K562 (cell line): Measurements from ENCODE around the gene LRMDA. TPM values are rescaled to one million over a fixed set of nuclear protein-coding genes. Genes with fewer than 3 reads are reported as not detected.

Experiments
- ATAC-seq: fragments of 200-7000 bp; cut with Tn5 transposase; 3 replicates; pipeline ENCODE4 v1.9.1; 2020; ENCODE audit warnings: moderate library complexity
- BruUV-seq: library from RNA; stranded (reverse); fragments of 400-500 nt; replicated peaks from 2 replicates; lab custom pipeline; 2021; lab: Mats Ljungman, UMichigan
- CTCF ChIA-PET: fragments of 300-600 bp; formaldehyde crosslinking; extraction: SDS; loops from one replicate; lab custom pipeline; 2021; ENCODE audit warnings: low intra/inter-chr PET ratio; lab: Yijun Ruan, JAX
- POLR2A ChIA-PET: fragments of 300-600, 350-650 bp; sonication (Branson Sonifier 250); formaldehyde crosslinking; extraction: SDS; loops from one replicate; lab custom pipeline; 2021; ENCODE audit warnings: antibody characterized with exemption, inconsistent platforms; lab: Yijun Ruan, JAX
- DNase-seq, 4 experiments: peaks; one replicate each; pipeline versions ENCODE4 v3.0.0 to v3.0.0-alpha.2; 2011 to 2018; ENCODE audit warnings: low spot score in 3 of 4, mixed read lengths in 3 of 4; ENCODE audit errors: extremely low read depth in 1 of 4
- FAIRE-seq: peaks from 2 replicates; lab custom pipeline; 2011; peaks lifted over from hg19 to GRCh38; lab: Jason Lieb, UNC
- H2AFZ ChIP-seq: 2 replicates; pipeline ENCODE4 v1.6.0; 2011; ENCODE audit warnings: low read depth, low read length, control low read depth, inconsistent platforms
- H3K27ac ChIP-seq: fragments of 200-600 bp; 3 replicates; pipeline ENCODE4 v1.8.0; 2011; ENCODE audit warnings: low read depth, mild to moderate bottlenecking, control low read depth, inconsistent platforms, low read length, moderate library complexity, mixed read lengths; ENCODE audit errors: extremely low read depth
- H3K27me3 ChIP-seq, 2 experiments: fragments of 300-600 bp in 1 of 2; 2 replicates in 1 of 2; 3 replicates in 1 of 2; pipeline versions ENCODE4 v1.6.0 to v1.8.0; 2011; ENCODE audit warnings: inconsistent platforms in 2 of 2, low read length in 2 of 2, mild to moderate bottlenecking in 1 of 2, mixed read lengths in 1 of 2, moderate library complexity in 1 of 2; ENCODE audit not compliant: control insufficient read depth in 2 of 2, insufficient read depth in 2 of 2
- H3K36me3 ChIP-seq: fragments of 300-600 bp; 3 replicates; pipeline ENCODE4 v1.8.0; 2011; ENCODE audit warnings: mild to moderate bottlenecking, low read length, inconsistent platforms; ENCODE audit not compliant: control insufficient read depth, insufficient read depth
- H3K4me1 ChIP-seq, 2 experiments: fragments of 200-600 bp in 1 of 2; replicated peaks in 1 of 2; 2 replicates in 1 of 2; 3 replicates in 1 of 2; pipeline versions ENCODE4 v1.5.1 to v1.8.0; 2011; ENCODE audit warnings: inconsistent platforms in 2 of 2, low read length in 2 of 2, mild to moderate bottlenecking in 1 of 2, mixed read lengths in 1 of 2, moderate library complexity in 1 of 2; ENCODE audit not compliant: control insufficient read depth in 2 of 2, insufficient read depth in 2 of 2
- H3K4me2 ChIP-seq: 2 replicates; pipeline ENCODE4 v1.6.1; 2011; ENCODE audit warnings: low read length, control low read depth, inconsistent platforms, mixed read lengths; ENCODE audit not compliant: insufficient read depth
- H3K4me3 ChIP-seq: fragments of 200-600 bp; sonication (generic), shearing (Covaris generic); 2 replicates; pipeline ENCODE4 v1.5.1; 2016; ENCODE audit warnings: control low read depth, inconsistent platforms
- H3K79me2 ChIP-seq: fragments of 200-600 bp; 3 replicates; pipeline ENCODE4 v1.8.0; 2011; ENCODE audit warnings: low read length, inconsistent platforms; ENCODE audit not compliant: control insufficient read depth, insufficient read depth
- H3K9ac ChIP-seq, 2 experiments: 2 replicates each; pipeline versions ENCODE4 v1.6.0 to v1.6.1; 2011; ENCODE audit warnings: low read depth in 2 of 2, low read length in 2 of 2, control low read depth in 1 of 2, inconsistent platforms in 1 of 2, mild to moderate bottlenecking in 1 of 2, mixed read lengths in 1 of 2; ENCODE audit not compliant: insufficient read depth in 1 of 2
- H3K9me1 ChIP-seq: one replicate; pipeline ENCODE4 v1.6.0; 2011; ENCODE audit warnings: inconsistent platforms, mild to moderate bottlenecking, low read length, moderate library complexity; ENCODE audit not compliant: control insufficient read depth, insufficient read depth
- H3K9me3 ChIP-seq: replicated peaks from 2 replicates; pipeline ENCODE4 v1.5.1; 2011; ENCODE audit warnings: low read depth, low read length, inconsistent platforms; ENCODE audit not compliant: control insufficient read depth, insufficient read depth
- H4K20me1 ChIP-seq: replicated peaks from 2 replicates; pipeline ENCODE4 v1.6.1; 2011; ENCODE audit warnings: low read length, inconsistent platforms, mixed read lengths; ENCODE audit not compliant: control insufficient read depth, insufficient read depth
- ARHGAP35 ChIP-seq: fragments of 450-650 bp; IDR thresholded peaks from 2 replicates; pipeline ENCODE4 v1.6.1; 2018; ENCODE audit not compliant: partially characterized antibody
- CTCF ChIP-seq, 3 experiments: IDR thresholded peaks in 2 of 3; conservative IDR thresholded peaks in 1 of 3; 2 replicates each; pipeline ENCODE4 v1.5.1; 2011 to 2012; ENCODE audit warnings: low read length in 3 of 3, mild to moderate bottlenecking in 3 of 3, control low read depth in 2 of 3, improper control_type of control experiment in 1 of 3, inconsistent platforms in 1 of 3, low read depth in 1 of 3, mixed read lengths in 1 of 3, moderate library complexity in 1 of 3; ENCODE audit not compliant: insufficient read depth in 2 of 3
- POLR2AphosphoS2 ChIP-seq: IDR thresholded peaks from 2 replicates; pipeline ENCODE4 v1.6.1; 2012; ENCODE audit warnings: low read length, improper control_type of control experiment
- RAD21 ChIP-seq, 2 experiments: fragments of 250-450 bp in 1 of 2; fragments of 450-650 bp in 1 of 2; sonication (Bioruptor Pico) in 1 of 2; formaldehyde crosslinking in 1 of 2; IDR thresholded peaks in 1 of 2; conservative IDR thresholded peaks in 1 of 2; 2 replicates each; pipeline versions ENCODE4 v1.4.0 to v1.8.0; 2020 to 2022; ENCODE audit warnings: mild to moderate bottlenecking in 2 of 2, moderate library complexity in 1 of 2
- SRSF3 ChIP-seq: fragments of 200-400 bp; formaldehyde crosslinking; IDR thresholded peaks from 2 replicates; pipeline ENCODE4 v1.6.1; 2016; ENCODE audit warnings: mild to moderate bottlenecking, low read length, moderate library complexity; ENCODE audit not compliant: insufficient read depth
- STAT5A ChIP-seq: IDR thresholded peaks from 2 replicates; pipeline ENCODE4 v1.6.1; 2012; ENCODE audit warnings: low read length, inconsistent platforms, borderline replicate concordance
- ZNF146 ChIP-seq: IDR thresholded peaks from one replicate; pipeline ENCODE4 v1.6.1; 2018; ENCODE audit warnings: missing compliant biosample characterization; ENCODE audit not compliant: unreplicated experiment
- WGBS: fragments of 100-300 bp; shearing (Covaris generic); methylation state at CpG from one replicate; pipeline ENCODE4 v1.1.6; 2016; ENCODE audit warnings: low coverage, mixed read lengths; ENCODE audit not compliant: insufficient coverage; ENCODE audit errors: missing lambda C conversion rate; 5-methylcytosine and 5-hydroxymethylcytosine counted together
- in situ Hi-C: fragments of 300-500 bp; cut with MboI; formaldehyde crosslinking; loops from 4 replicates; pipeline ENCODE4 v1.15.0; 2018; ENCODE audit warnings: inconsistent platforms, mixed read lengths
- intact Hi-C: fragments of 100-400 bp; cut with micrococcal nuclease; formaldehyde crosslinking; loops from 2 replicates; pipeline ENCODE4 v1.14.2; 2022
- polyA plus RNA-seq, 8 experiments: library from polyadenylated mRNA; depleted of rRNA in 4 of 8; stranded (reverse) in 5 of 8; unstranded in 3 of 8; fragments of >200 nt; fragmentation: Nextera tagmentation in 2 of 8; fragmentation: Illumina TruSeq in 1 of 8; extraction: Ambion mirVana in 2 of 8; extraction: Trizol in 1 of 8; gene quantifications; 2 replicates each; pipeline versions ENCODE4 v1.2.1 to v1.2.3, GENCODE V29; 2011 to 2014; ENCODE audit warnings: inconsistent platforms in 1 of 8, missing spikeins in 1 of 8
- total RNA-seq, 7 experiments: library from RNA; depleted of rRNA in 6 of 7; stranded (reverse); fragments of >200 nt in 6 of 7; fragmentation: Illumina TruSeq in 2 of 7; extraction: Trizol in 2 of 7; gene quantifications; 2 replicates each; pipeline versions ENCODE4 v1.2.1 to v1.2.3, GENCODE V29; 2011 to 2021; ENCODE audit warnings: low replicate concordance in 1 of 7

Gene LRMDA
- total and polyA plus RNA-seq, 9 of the 15 experiments (the other 6 are each of a cell fraction or from before 2014, with no cell fraction given), result 0.25 TPM; not detected in 8

DNA sequence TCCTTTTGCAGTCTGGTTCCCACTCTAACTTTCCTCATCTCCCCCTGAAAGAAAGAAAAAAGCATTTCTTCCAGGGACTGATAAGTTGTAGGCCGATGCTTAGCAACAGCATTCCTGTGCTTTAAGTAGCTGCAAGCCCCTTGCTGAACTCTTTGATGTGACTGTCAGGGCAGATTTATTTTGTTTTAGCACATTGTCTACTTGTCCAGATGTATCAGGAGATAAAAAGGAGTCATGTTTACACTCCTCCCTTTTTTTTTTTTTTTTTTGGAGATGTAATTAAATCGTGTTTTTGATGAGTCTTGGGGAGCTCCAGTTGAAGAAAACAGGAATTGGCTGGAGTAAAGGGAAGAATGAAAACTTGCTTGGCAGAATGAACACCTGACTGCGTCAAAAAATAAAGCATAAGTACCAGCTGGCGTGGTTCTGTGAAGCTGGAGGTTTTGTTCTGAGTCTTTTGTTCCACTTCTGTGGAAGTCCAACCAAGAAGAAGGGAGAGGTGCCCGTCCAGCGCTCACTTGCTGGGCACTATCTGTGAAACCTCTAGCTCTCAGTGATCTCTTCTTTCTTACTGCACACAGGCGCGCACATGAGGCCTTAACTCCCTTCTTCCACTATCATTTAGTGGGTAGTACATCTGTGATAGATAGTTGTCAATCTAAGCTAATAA lies 871.7 kb downstream of the LRMDA start (continued):
- TF ChIP-seq POLR2AphosphoS2 (no peak), STAT5A (no peak), ARHGAP35 (no peak)
- TF ChIP-seq, all 486 proteins: peak for 0

DNA sequence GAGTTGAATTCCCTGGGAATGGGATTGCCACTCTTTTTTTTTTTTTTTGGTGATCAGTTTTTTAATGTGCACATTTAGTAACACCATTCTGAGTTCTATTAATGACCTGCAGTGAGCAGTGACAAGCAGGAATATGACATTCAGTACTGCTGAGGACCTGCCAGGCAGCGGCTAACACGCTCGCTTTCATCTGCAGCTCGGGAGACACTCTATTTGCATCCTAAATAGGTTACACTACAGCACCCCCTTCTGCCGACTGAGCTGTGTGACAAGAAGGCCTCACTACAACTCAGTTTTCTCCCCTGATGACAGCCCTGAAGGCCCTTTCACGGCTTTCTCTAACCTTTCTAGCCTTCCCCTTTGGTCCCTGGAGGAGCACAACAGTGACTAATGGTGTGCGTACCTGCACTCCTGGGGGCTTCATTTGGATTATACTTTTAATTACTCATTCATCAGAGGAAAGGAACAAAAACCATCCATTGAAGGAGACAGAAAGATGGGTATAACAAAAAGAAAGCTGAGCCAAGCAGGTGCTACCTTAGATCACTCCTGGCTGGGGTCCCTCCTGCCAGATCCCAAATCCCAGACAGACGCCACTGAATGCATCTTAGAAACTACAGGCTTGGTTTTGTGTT lies 872.4 kb downstream of the LRMDA start:
- H4K20me1 ChIP-seq, result no peaks in the 10 kb centered on the region
- H3K9me1 ChIP-seq, result no peaks in the 10 kb centered on the region
- DNase-seq, result peak in 2 of 4 experiments; percentile 29 to 44
- TF ChIP-seq SRSF3 (no peak), ZNF146 (CRISPR knock-in tag) (no peak), RAD21 (CRISPR knock-in tag; conservative IDR thresholded peaks at IDR 0.05 in 1 of 2, IDR thresholded peaks at IDR 0.05 in 1 of 2) (peak; percentile 21 to 49; a peak in 3 of 4 replicates), CTCF (IDR thresholded peaks at IDR 0.05 in 2 of 3, conservative IDR thresholded peaks at IDR 0.05 in 1 of 3; ENCODE audit: insufficient read depth in 2 of 3, low read depth in 1 of 3, low read length in 3 of 3) (peak in 2 of 3 experiments; percentile 34 to 40; a peak in 3 of 6 replicates)
- TF ChIP-seq, all 486 proteins: peak for 2
- in situ Hi-C loops, result no loop called here
- Histone ChIP-seq H3K4me2 (no peak overlapping the region), H3K9ac (no peak overlapping the region), H3K36me3 (no peaks in the 10 kb centered on the region), H3K9me3 (no peaks in the 10 kb centered on the region), H2AFZ (no peak overlapping the region), H3K4me1 (no peaks in the 10 kb centered on the region), H3K27ac (no peak overlapping the region), H3K27me3 (no peaks in the 10 kb centered on the region), H3K4me3 (no peak overlapping the region), H3K79me2 (no peaks in the 10 kb centered on the region)
- intact Hi-C loops, result loop anchor here (5.0 kb wide), 1 partner anchor 901 kb away; the partner anchor contains the start of gene ZNF503
- ATAC-seq (peak; percentile 83), FAIRE-seq (no peak)
- no TSS peak for BruUV-seq
- WGBS, result 2% methylated on average over 8 of the region's 8 CpGs
- POLR2A ChIA-PET, result no interaction called here
- CTCF ChIA-PET, result no interaction called here
